HepG2 (cell line): Measurements from ENCODE around the gene KLF16. TPM values are rescaled to one million over a fixed set of nuclear protein-coding genes. Genes with fewer than 3 reads are reported as not detected.

Experiments used
- ATF5 ChIP-seq: sonication (generic); formaldehyde crosslinking; IDR thresholded peaks from 2 replicates; pipeline ENCODE4 v1.4.0; 2020; ENCODE audit warnings: mild to moderate bottlenecking, low read depth, missing genetic modification reagents
- KIAA2018 ChIP-seq: sonication (generic); formaldehyde crosslinking; IDR thresholded peaks from 2 replicates; pipeline ENCODE4 v1.5.0; 2020; ENCODE audit warnings: mild to moderate bottlenecking, missing genetic modification reagents, borderline replicate concordance
- MEIS2 ChIP-seq: sonication (generic); formaldehyde crosslinking; IDR thresholded peaks from 2 replicates; pipeline ENCODE4 v1.9.0; 2021; ENCODE audit warnings: mild to moderate bottlenecking, missing genetic modification reagents
- NFIB ChIP-seq: sonication (generic); formaldehyde crosslinking; IDR thresholded peaks from 2 replicates; pipeline ENCODE4 v1.9.0; 2021; ENCODE audit warnings: missing genetic modification reagents, mild to moderate bottlenecking, borderline replicate concordance
- REST ChIP-seq, 2 experiments: IDR thresholded peaks; 2 replicates each; pipeline ENCODE4 v1.6.1; 2011 to 2012; ENCODE audit warnings: low read length in 2 of 2, borderline replicate concordance in 1 of 2, low read depth in 1 of 2, mild to moderate bottlenecking in 1 of 2, moderate library complexity in 1 of 2
- RFX3 ChIP-seq: IDR thresholded peaks from 2 replicates; pipeline ENCODE4 v1.6.1; 2016; ENCODE audit warnings: missing biosample characterization, missing genetic modification reagents
- STAG1 ChIP-seq: sonication (generic); formaldehyde crosslinking; IDR thresholded peaks from 2 replicates; pipeline ENCODE4 v1.4.0; 2020; ENCODE audit warnings: missing genetic modification reagents
- U2AF1 ChIP-seq: fragments of 200-400 bp; formaldehyde crosslinking; optimal IDR thresholded peaks from 2 replicates; pipeline ENCODE3; 2017; ENCODE audit warnings: mild to moderate bottlenecking, low read depth, low read length
- ZBTB4 ChIP-seq: sonication (generic); formaldehyde crosslinking; IDR thresholded peaks from 2 replicates; pipeline ENCODE4 v1.4.0; 2020; ENCODE audit warnings: missing genetic modification reagents, mild to moderate bottlenecking, borderline replicate concordance
- ZNF382 ChIP-seq: sonication (generic); formaldehyde crosslinking; IDR thresholded peaks from 2 replicates; pipeline ENCODE4 v1.5.0; 2020; ENCODE audit warnings: missing genetic modification reagents, mild to moderate bottlenecking, borderline replicate concordance
- ZNF549 ChIP-seq: sonication (generic); formaldehyde crosslinking; IDR thresholded peaks from 2 replicates; pipeline ENCODE4 v1.5.0; 2020; ENCODE audit warnings: missing genetic modification reagents
- polyA plus RNA-seq, 8 experiments: library from polyadenylated mRNA; depleted of rRNA in 3 of 8; stranded (reverse) in 7 of 8; unstranded in 1 of 8; fragments of >200 nt; fragmentation: Illumina TruSeq in 4 of 8; extraction: Trizol in 4 of 8; gene quantifications; 2 replicates each; pipeline versions ENCODE4 v1.2.1 to v1.2.3, GENCODE V29; 2011 to 2016; ENCODE audit warnings: low read depth in 4 of 8, missing spikeins in 1 of 8, mixed read lengths in 1 of 8; ENCODE audit not compliant: insufficient read depth in 1 of 8
- total RNA-seq, 5 experiments: library from RNA; depleted of rRNA; stranded (reverse); fragments of >200 nt; fragmentation: Illumina TruSeq; extraction: Trizol; gene quantifications; 2 replicates each; pipeline ENCODE4 v1.2.3, GENCODE V29; 2016; ENCODE audit warnings: low read depth in 1 of 5

The KLF16 gene
- total and polyA plus RNA-seq, 2 of the 13 experiments (the other 11 are each of a cell fraction or from before 2014, with no cell fraction given) = 3.5 to 6.7 TPM

GRCh38 chr19:1848399-1849131, 14.8 kb downstream of the KLF16 start, which contains the start of gene REXO1 (continued):
- TF ChIP-seq KIAA2018 (CRISPR knock-in tag) (no peak), ATF5 (CRISPR knock-in tag) (no peak), MEIS2 (no peak; the same call in 1 of the 2 replicates), ZNF382 (CRISPR knock-in tag) (no peak), REST (IDR thresholded peaks at IDR 0.05; ENCODE audit: borderline replicate concordance in 1 of 2, low read depth in 1 of 2, low read length in 2 of 2) (no peak), RFX3 (CRISPR knock-in tag) (no peak), U2AF1 (no peak), ZBTB4 (CRISPR knock-in tag) (no peak), NFIB (CRISPR knock-in tag) (no peak), ZNF549 (no peak), STAG1 (CRISPR knock-in tag) (peak; percentile 30; the same call in 1 of the 2 replicates)
